HEK293 (cell line): Measurements from ENCODE around the gene ABCB10.

Source experiments
- CTCF ChIA-PET: fragments of 350-600 bp; formaldehyde crosslinking; extraction: SDS; loops from one replicate; lab custom pipeline; 2021; ENCODE audit warnings: antibody characterized with exemption; lab: Yijun Ruan, JAX
- POLR2A ChIA-PET: fragments of 300-600 bp; formaldehyde crosslinking; extraction: SDS; loops from one replicate; lab custom pipeline; 2020; ENCODE audit warnings: antibody characterized with exemption, inconsistent platforms; lab: Yijun Ruan, JAX
- H3K27ac ChIP-seq: fragments of 200-500 bp; sonication (Bioruptor generic); 2 replicates; pipeline ENCODE4 v1.5.1; 2014; ENCODE audit warnings: low read depth, low read length, control low read depth, inconsistent platforms; ENCODE audit errors: extremely low read depth
- H3K36me3 ChIP-seq, 2 experiments: fragments of 200-500 bp in 1 of 2; sonication (Bioruptor generic) in 1 of 2; 1 replicate in 1 of 2; 2 replicates in 1 of 2; pipeline ENCODE4 v1.5.1; 2014 to 2017; ENCODE audit warnings: inconsistent platforms in 2 of 2, low read length in 2 of 2; ENCODE audit not compliant: control insufficient read depth in 2 of 2, insufficient read depth in 1 of 2
- H3K4me1 ChIP-seq: fragments of 200-500 bp; sonication (Bioruptor generic); 2 replicates; pipeline ENCODE4 v1.5.1; 2014; ENCODE audit warnings: mild to moderate bottlenecking, low read length, inconsistent platforms; ENCODE audit not compliant: control insufficient read depth, insufficient read depth
- H3K4me3 ChIP-seq: 2 replicates; pipeline ENCODE4 v1.5.1; 2011; ENCODE audit warnings: low read depth, mild to moderate bottlenecking, control low read depth, low read length, moderate library complexity
- H3K9me3 ChIP-seq: fragments of 200-500 bp; sonication (Bioruptor generic); 2 replicates; pipeline ENCODE4 v1.5.1; 2014; ENCODE audit warnings: low read depth, low read length, inconsistent platforms; ENCODE audit not compliant: control insufficient read depth, insufficient read depth
- AEBP2 ChIP-seq: fragments of 450-650 bp; formaldehyde crosslinking; IDR thresholded peaks from 2 replicates; pipeline ENCODE4 v1.5.1; 2016; ENCODE audit warnings: missing biosample characterization, missing genetic modification characterization, borderline replicate concordance
- INSM2 ChIP-seq: fragments of 450-650 bp; formaldehyde crosslinking; IDR thresholded peaks from 2 replicates; pipeline ENCODE4 v1.5.1; 2016; ENCODE audit warnings: missing biosample characterization, missing genetic modification characterization
- KLF10 ChIP-seq: fragments of 450-650 bp; IDR thresholded peaks from 2 replicates; pipeline ENCODE4 v1.5.1; 2018; ENCODE audit warnings: missing biosample characterization, mild to moderate bottlenecking, missing genetic modification characterization
- SCRT1 ChIP-seq: fragments of 450-650 bp; formaldehyde crosslinking; IDR thresholded peaks from 2 replicates; pipeline ENCODE4 v1.5.1; 2016; ENCODE audit warnings: missing biosample characterization, missing genetic modification characterization, borderline replicate concordance
- TRIM28 ChIP-seq: IDR thresholded peaks from 2 replicates; pipeline ENCODE4 v1.6.1; 2011; ENCODE audit warnings: low read length, control low read depth, borderline replicate concordance
- ZBTB21 ChIP-seq: fragments of 450-650 bp; formaldehyde crosslinking; IDR thresholded peaks from 2 replicates; pipeline ENCODE4 v1.5.1; 2017; ENCODE audit warnings: missing biosample characterization, missing genetic modification characterization
- ZBTB6 ChIP-seq: fragments of 450-650 bp; formaldehyde crosslinking; IDR thresholded peaks from 2 replicates; pipeline ENCODE4 v1.5.1; 2017; ENCODE audit warnings: missing biosample characterization, missing genetic modification characterization
- ZEB2 ChIP-seq: fragments of 450-650 bp; formaldehyde crosslinking; IDR thresholded peaks from 2 replicates; pipeline ENCODE4 v1.5.1; 2016; ENCODE audit warnings: missing biosample characterization, missing genetic modification characterization
- ZNF146 ChIP-seq: fragments of 450-650 bp; formaldehyde crosslinking; IDR thresholded peaks from 2 replicates; pipeline ENCODE4 v1.5.1; 2016; ENCODE audit warnings: missing biosample characterization, missing genetic modification characterization
- ZNF169 ChIP-seq: fragments of 450-650 bp; formaldehyde crosslinking; IDR thresholded peaks from 2 replicates; pipeline ENCODE4 v1.5.1; 2016; ENCODE audit warnings: missing biosample characterization, missing genetic modification characterization
- ZNF184 ChIP-seq: fragments of 450-650 bp; IDR thresholded peaks from 2 replicates; pipeline ENCODE4 v1.5.1; 2018; ENCODE audit warnings: missing biosample characterization, mild to moderate bottlenecking, missing genetic modification characterization
- ZNF354C ChIP-seq: fragments of 450-650 bp; formaldehyde crosslinking; IDR thresholded peaks from 2 replicates; pipeline ENCODE4 v1.5.1; 2016; ENCODE audit warnings: missing biosample characterization, missing genetic modification characterization, low read depth, borderline replicate concordance
- ZNF514 ChIP-seq: fragments of 450-650 bp; formaldehyde crosslinking; IDR thresholded peaks from 2 replicates; pipeline ENCODE4 v1.5.1; 2016; ENCODE audit warnings: missing biosample characterization, missing genetic modification characterization
- ZNF777 ChIP-seq: fragments of 450-650 bp; formaldehyde crosslinking; IDR thresholded peaks from 2 replicates; pipeline ENCODE4 v1.5.1; 2017; ENCODE audit warnings: missing biosample characterization, missing genetic modification characterization, borderline replicate concordance
- ZSCAN30 ChIP-seq: fragments of 450-650 bp; IDR thresholded peaks from 2 replicates; pipeline ENCODE4 v1.5.1; 2018; ENCODE audit warnings: missing biosample characterization, mild to moderate bottlenecking, missing genetic modification characterization, moderate library complexity
- TF ChIP-seq, protein P1 (sequence below): fragments of 450-650 bp; formaldehyde crosslinking; IDR thresholded peaks from 2 replicates; pipeline ENCODE4 v1.5.1; 2016; ENCODE audit warnings: missing biosample characterization, missing genetic modification characterization
- TF ChIP-seq, protein P2 (sequence below): fragments of 450-650 bp; formaldehyde crosslinking; IDR thresholded peaks from 2 replicates; pipeline ENCODE4 v1.5.1; 2016; ENCODE audit warnings: missing biosample characterization, missing genetic modification characterization
- TF ChIP-seq, protein P3 (sequence below): fragments of 450-650 bp; formaldehyde crosslinking; IDR thresholded peaks from 2 replicates; pipeline ENCODE4 v1.5.1; 2017; ENCODE audit warnings: missing biosample characterization, missing genetic modification characterization

ABCB10 gene

GRCh38 chr1:229482511-229482910 lies 76.0 kb downstream of the ABCB10 start:
- no peak overlapping the region for H3K4me3 ChIP-seq
- POLR2A ChIA-PET: no interaction called here
- no peaks in the 10 kb centered on the region for H3K4me1 ChIP-seq
- H3K36me3 ChIP-seq: peaks cover 69 to 93% of the 10 kb centered on the region in 2 experiments
- no peak overlapping the region for H3K27ac ChIP-seq
- TF ChIP-seq ZBTB21 (tag by site-specific recombination): no peak
- TF ChIP-seq ZSCAN30: no peak
- TF ChIP-seq, protein P1, sequence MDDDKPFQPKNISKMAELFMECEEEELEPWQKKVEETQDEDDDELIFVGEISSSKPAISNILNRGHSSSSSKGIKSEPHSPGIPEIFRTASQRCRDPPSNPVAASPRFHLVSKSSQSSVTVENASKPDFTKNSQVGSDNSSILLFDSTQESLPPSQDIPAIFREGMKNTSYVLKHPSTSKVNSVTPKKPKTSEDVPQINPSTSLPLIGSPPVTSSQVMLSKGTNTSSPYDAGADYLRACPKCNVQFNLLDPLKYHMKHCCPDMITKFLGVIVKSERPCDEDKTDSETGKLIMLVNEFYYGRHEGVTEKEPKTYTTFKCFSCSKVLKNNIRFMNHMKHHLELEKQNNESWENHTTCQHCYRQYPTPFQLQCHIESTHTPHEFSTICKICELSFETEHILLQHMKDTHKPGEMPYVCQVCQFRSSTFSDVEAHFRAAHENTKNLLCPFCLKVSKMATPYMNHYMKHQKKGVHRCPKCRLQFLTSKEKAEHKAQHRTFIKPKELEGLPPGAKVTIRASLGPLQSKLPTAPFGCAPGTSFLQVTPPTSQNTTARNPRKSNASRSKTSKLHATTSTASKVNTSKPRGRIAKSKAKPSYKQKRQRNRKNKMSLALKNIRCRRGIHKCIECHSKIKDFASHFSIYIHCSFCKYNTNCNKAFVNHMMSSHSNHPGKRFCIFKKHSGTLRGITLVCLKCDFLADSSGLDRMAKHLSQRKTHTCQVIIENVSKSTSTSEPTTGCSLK (tag by site-specific recombination): no peak
- TF ChIP-seq ZNF169 (tag by site-specific recombination): no peak
- TF ChIP-seq, protein P2, sequence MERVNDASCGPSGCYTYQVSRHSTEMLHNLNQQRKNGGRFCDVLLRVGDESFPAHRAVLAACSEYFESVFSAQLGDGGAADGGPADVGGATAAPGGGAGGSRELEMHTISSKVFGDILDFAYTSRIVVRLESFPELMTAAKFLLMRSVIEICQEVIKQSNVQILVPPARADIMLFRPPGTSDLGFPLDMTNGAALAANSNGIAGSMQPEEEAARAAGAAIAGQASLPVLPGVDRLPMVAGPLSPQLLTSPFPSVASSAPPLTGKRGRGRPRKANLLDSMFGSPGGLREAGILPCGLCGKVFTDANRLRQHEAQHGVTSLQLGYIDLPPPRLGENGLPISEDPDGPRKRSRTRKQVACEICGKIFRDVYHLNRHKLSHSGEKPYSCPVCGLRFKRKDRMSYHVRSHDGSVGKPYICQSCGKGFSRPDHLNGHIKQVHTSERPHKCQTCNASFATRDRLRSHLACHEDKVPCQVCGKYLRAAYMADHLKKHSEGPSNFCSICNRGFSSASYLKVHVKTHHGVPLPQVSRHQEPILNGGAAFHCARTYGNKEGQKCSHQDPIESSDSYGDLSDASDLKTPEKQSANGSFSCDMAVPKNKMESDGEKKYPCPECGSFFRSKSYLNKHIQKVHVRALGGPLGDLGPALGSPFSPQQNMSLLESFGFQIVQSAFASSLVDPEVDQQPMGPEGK (tag by site-specific recombination): no peak
- TF ChIP-seq ZNF184 (tag by site-specific recombination): no peak
- TF ChIP-seq ZNF514 (tag by site-specific recombination): no peak
- no peak for TF ChIP-seq AEBP2 (tag by site-specific recombination)
- no peak for TF ChIP-seq TRIM28
- TF ChIP-seq, all 188 proteins: peak for 0
- CTCF ChIA-PET: interaction anchor here (0.6 to 7.9 kb wide), 44 partner anchors 9 to 818 kb away, joined by 3 to 138 read pairs (median 4); no protein-coding TSS in a partner anchor
- no peaks in the 10 kb centered on the region for H3K9me3 ChIP-seq

DNA sequence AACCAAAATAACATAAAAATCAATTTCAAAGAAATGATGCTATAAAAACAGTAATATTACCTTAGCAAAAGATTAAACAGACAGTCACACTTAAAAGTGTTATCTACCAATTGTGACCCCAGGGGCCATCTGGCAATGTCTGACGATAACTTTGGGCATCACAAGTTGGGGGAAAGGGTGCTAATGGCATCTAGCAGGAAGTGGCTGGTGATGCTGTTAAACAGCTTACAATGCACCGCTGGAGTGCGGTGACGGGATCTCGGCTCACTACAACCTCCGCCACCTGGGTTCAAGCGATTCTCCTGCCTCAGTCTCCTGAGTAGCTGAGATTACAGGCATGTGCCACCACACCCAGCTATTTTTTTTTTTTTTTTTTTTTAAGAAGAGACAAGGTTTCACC lies 78.0 kb downstream of the ABCB10 start:
- Histone ChIP-seq H3K27ac (no peak overlapping the region), H3K36me3 (peaks cover 70 to 90% of the 10 kb centered on the region in 2 experiments), H3K4me3 (no peak overlapping the region), H3K9me3 (no peaks in the 10 kb centered on the region), H3K4me1 (no peaks in the 10 kb centered on the region)
- no peak for TF ChIP-seq KLF10 (tag by site-specific recombination)
- no peak for TF ChIP-seq SCRT1 (tag by site-specific recombination)
- TF ChIP-seq ZBTB6 (tag by site-specific recombination): no peak
- TF ChIP-seq INSM2 (tag by site-specific recombination): no peak
- no peak for TF ChIP-seq ZNF146 (tag by site-specific recombination)
- TF ChIP-seq ZNF777 (tag by site-specific recombination): no peak
- TF ChIP-seq ZEB2: no peak
- TF ChIP-seq, protein P3, sequence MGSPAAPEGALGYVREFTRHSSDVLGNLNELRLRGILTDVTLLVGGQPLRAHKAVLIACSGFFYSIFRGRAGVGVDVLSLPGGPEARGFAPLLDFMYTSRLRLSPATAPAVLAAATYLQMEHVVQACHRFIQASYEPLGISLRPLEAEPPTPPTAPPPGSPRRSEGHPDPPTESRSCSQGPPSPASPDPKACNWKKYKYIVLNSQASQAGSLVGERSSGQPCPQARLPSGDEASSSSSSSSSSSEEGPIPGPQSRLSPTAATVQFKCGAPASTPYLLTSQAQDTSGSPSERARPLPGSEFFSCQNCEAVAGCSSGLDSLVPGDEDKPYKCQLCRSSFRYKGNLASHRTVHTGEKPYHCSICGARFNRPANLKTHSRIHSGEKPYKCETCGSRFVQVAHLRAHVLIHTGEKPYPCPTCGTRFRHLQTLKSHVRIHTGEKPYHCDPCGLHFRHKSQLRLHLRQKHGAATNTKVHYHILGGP (tag by site-specific recombination): no peak
- TF ChIP-seq ZNF354C (tag by site-specific recombination): no peak
- CTCF ChIA-PET: interaction anchor here (0.6 to 7.9 kb wide), 12 partner anchors 11 to 1070 kb away, joined by 3 to 138 read pairs (median 4); no protein-coding TSS in a partner anchor
- POLR2A ChIA-PET: interaction anchor here (0.6 to 1.0 kb wide), 2 partner anchors 10 to 221 kb away, joined by 3 read pairs; no protein-coding TSS in a partner anchor
